Measurements from ENCODE around the gene PA2G4. TPM values are rescaled to one million over a fixed set of nuclear protein-coding genes. Genes with fewer than 3 reads are reported as not detected.

The PA2G4 gene
- total RNA-seq, 1 donor = 115 TPM

GRCh38 chr12:56159482-56160192 is 55.3 kb downstream of the PA2G4 start:
- no peak for DNase-seq (ENCODE audit: insufficient read length, low spot score, missing footprints)
- Histone ChIP-seq H3K79me2 (ENCODE audit: insufficient read depth, low read length) (peaks cover 40% of the 10 kb centered on the region), H2AFZ (ENCODE audit: low read length) (no peak overlapping the region), H3K27ac (ENCODE audit: low read depth, low read length) (peak overlapping the region; percentile 87), H3K9me3 (ENCODE audit: low read depth, low read length) (no peaks in the 10 kb centered on the region), H3K4me1 (ENCODE audit: insufficient read depth, low read length) (peaks cover 25% of the 10 kb centered on the region), H3K4me3 (ENCODE audit: insufficient read depth, low read length) (peak overlapping the region; percentile 92), H3K36me3 (ENCODE audit: insufficient read depth, low read length) (peaks cover 66% of the 10 kb centered on the region), H3K27me3 (ENCODE audit: insufficient read depth, low read length) (no peaks in the 10 kb centered on the region), H3K4me2 (ENCODE audit: insufficient read depth, low read length) (peak overlapping the region; percentile 99), H4K20me1 (ENCODE audit: insufficient read depth, low read length) (peaks cover 44% of the 10 kb centered on the region)
- TF ChIP-seq CTCF (IDR thresholded peaks at IDR 0.05; ENCODE audit: extremely low read depth, low read depth, low read length) = no peak

- no peak for DNase-seq (ENCODE audit: insufficient read length, low spot score, missing footprints)
- H3K9me3 ChIP-seq (ENCODE audit: low read depth, low read length) = no peaks in the 10 kb centered on the region
- H3K4me1 ChIP-seq (ENCODE audit: insufficient read depth, low read length) = peaks cover 25% of the 10 kb centered on the region
- peaks cover 40% of the 10 kb centered on the region for H3K79me2 ChIP-seq (ENCODE audit: insufficient read depth, low read length)
- peak overlapping the region; percentile 92 for H3K4me3 ChIP-seq (ENCODE audit: insufficient read depth, low read length)
- H2AFZ ChIP-seq (ENCODE audit: low read length) = no peak overlapping the region
- H3K36me3 ChIP-seq (ENCODE audit: insufficient read depth, low read length) = peaks cover 66% of the 10 kb centered on the region
- H3K27me3 ChIP-seq (ENCODE audit: insufficient read depth, low read length) = no peaks in the 10 kb centered on the region
- H3K4me2 ChIP-seq (ENCODE audit: insufficient read depth, low read length) = peak overlapping the region; percentile 99
- peaks cover 44% of the 10 kb centered on the region for H4K20me1 ChIP-seq (ENCODE audit: insufficient read depth, low read length)
- H3K27ac ChIP-seq (ENCODE audit: low read depth, low read length) = peak overlapping the region; percentile 87
- no peak for TF ChIP-seq CTCF (IDR thresholded peaks at IDR 0.05; ENCODE audit: extremely low read depth, low read depth, low read length)
Measured at GRCh38 chr12:56160193-56160763, 55.9 kb downstream of the PA2G4 start.

GRCh38 chr12:56160894-56161689 is 56.7 kb downstream of the PA2G4 start:
- Histone ChIP-seq H3K79me2 (ENCODE audit: insufficient read depth, low read length) (peaks cover 40% of the 10 kb centered on the region), H3K27me3 (ENCODE audit: insufficient read depth, low read length) (no peaks in the 10 kb centered on the region), H2AFZ (ENCODE audit: low read length) (no peak overlapping the region), H3K4me2 (ENCODE audit: insufficient read depth, low read length) (peak overlapping the region; percentile 99), H3K4me1 (ENCODE audit: insufficient read depth, low read length) (peaks cover 25% of the 10 kb centered on the region), H3K4me3 (ENCODE audit: insufficient read depth, low read length) (peak overlapping the region; percentile 92), H3K36me3 (ENCODE audit: insufficient read depth, low read length) (peaks cover 67% of the 10 kb centered on the region), H3K9me3 (ENCODE audit: low read depth, low read length) (no peaks in the 10 kb centered on the region), H4K20me1 (ENCODE audit: insufficient read depth, low read length) (peaks cover 44% of the 10 kb centered on the region), H3K27ac (ENCODE audit: low read depth, low read length) (peak overlapping the region; percentile 87)
- no peak for DNase-seq (ENCODE audit: insufficient read length, low spot score, missing footprints)
- no peak for TF ChIP-seq CTCF (IDR thresholded peaks at IDR 0.05; ENCODE audit: extremely low read depth, low read depth, low read length)

Data from osteoblast (primary cell).